ENCODE data around the gene SLCO2A1. TPM values are rescaled to one million over a fixed set of nuclear protein-coding genes. Genes with fewer than 3 reads are reported as not detected.
"Not testable (repeated sequence)": the region's sequence is repeated elsewhere in the genome, so short reads cannot be mapped to it uniquely, and the experiment has no call there.

Gene SLCO2A1
- total RNA-seq: under 0.01 TPM in 1 of 2 replicates, not detected in the other
- 0.05 TPM for polyA plus RNA-seq (2012)

DNA sequence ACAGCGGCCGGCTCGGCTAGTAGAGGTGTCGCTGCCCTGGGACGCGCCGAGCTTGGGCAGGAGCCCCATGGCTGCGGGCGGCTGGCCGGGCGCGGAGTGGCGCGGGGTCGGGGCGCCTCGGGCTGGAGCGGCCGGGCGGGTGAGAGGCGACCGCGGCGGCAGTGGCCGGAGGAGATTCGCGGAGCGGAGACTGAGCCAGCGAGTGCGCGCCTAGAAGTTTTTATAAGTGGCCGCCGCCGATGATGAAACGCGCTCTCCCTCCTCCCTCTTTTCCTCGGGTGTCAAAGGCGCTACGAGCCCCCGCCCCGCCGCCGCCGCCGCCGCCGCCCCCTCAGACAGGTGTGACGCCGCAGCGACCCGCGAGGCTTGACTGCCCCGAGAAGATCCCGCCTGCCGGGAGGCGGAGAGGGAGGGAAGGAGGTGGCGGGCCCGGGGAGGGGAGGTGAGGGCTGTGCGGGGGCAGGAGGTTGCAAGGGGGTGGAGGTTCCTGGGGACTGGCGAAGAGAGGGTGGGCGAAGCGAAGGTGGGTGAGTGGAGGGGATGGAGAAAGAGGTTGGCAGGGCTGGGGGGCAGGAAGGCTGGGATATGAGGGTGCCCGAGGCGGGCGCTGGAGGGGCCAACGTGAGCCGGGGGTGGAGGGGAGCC, at the start of gene SLCO2A1:
Gene SLCO2A1 (minus strand): TSS at position 192 of the 645 bp plus-strand sequence. CDS start 123 bp downstream, at position 69.
- DNase-seq (ENCODE audit: low read depth): peak; percentile 17

DNA sequence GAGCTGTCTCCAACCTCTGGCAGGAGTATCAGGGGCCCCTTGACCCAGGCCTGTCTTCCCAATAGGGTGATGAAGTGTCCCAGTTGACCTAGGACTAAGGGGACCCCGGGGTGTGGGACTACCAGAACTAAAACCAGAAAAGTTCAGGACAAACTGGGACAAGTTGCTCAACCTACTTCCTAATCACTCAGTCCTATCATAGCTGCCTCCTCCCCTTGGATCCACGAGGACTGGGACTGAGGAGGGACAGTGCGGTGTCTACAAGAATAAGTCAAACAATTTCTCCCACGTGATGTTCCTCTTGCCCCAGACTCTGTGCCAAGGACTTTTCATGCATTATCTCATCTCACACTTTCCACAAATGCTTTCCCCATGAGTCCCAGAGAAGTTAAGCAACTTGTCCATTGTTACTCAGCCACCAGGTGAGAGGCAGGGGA, 49.4 kb upstream of the SLCO2A1 start:
- DNase-seq (ENCODE audit: low read depth): no peak

DNA sequence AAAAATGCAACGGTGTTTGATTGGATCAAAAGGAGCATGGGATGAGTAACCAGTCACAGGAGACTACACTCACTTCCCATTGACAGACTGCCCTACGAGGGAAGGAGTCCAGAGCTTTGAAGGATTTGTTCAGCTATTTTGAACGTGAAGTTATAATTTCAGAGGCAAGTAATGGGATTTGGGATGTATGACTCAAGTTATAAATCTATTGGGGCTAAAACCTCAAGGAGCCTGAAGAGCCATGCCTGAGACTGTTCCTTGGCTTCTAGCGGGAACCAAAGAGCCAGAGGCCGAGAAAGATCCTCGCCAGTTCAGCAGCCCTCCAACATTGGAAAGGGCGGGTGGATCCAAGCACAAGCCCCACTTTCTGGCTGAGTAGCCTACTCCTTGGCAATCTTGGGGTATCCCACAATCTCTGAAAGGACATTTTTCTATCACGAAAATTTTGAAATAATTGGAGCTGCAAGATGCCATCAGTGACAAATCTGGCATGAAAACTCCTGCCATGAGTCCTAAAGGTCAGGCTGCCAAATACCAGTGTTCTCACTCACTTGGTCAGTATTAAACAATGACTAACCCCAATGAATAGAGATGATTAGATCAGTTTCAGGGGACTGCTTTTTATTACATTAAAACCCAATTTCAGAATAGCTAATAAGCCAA, 48.6 kb upstream of the SLCO2A1 start:
- no peak for DNase-seq (ENCODE audit: low read depth)

DNA sequence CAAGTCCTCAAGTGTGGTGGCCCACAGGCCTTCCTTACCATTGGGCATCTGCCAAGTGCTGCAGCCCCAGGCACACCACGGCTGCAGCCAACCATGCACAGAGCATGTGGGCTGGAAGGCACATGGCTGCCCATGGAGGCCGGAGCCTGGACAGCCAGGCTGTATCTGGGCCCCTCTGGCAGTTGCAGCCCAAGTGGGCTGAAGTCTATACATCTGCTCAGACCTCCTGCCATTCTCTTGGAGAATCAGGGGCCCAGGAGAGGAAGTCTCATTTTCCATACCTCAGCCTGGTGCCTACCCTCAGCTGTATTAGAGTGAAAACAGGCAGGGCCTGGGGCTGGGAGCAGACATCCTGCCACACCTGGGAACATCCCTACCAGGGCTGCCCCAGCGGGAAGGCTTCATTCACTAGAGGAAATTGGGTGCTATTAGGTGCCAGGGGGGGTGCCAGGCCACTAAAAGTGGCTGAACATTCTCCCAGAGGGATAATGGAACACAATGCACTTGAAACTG, 48.0 kb upstream of the SLCO2A1 start:
- peak; percentile 30 for DNase-seq (ENCODE audit: low read depth)

DNA sequence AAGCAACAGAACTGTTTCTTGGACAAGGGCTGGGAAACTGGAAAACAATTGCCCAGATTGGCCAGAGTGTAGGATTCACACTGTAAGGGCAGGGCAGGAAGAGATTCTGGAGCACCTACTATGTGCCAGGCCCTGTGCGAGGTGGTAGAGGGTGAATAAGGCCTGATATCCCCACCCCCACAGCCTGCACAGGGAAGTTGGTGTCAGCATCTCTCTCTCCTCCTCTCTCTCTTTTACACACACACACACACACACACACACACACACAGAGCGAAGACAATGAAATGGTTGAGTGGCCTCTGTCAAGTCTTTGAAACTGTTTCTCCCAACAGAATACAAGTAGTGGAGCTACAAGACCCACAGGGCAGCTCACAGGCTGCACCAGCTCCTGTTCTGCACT, 47.1 kb upstream of the SLCO2A1 start:
- no peak for DNase-seq (ENCODE audit: low read depth)

DNA sequence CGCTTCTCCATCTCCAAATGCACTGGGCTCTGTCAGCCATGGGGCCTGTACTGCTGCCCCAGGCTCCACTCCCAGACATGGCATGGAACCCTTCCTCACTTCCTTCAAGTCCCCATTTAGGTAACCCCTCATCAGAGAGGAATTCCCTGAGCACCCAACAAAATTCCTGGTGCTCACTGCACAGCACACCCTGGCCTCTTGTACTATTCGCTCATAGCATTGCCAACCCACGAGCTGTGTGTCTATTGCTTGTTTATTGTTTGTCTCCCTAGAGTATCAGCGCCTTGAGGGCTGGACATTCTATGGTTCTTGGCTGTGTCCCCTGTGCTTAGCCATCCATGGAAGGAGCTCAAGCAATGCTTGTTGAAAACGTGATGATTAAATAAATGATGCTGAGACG, 46.1 kb upstream of the SLCO2A1 start:
- no peak for DNase-seq (ENCODE audit: low read depth)

DNA sequence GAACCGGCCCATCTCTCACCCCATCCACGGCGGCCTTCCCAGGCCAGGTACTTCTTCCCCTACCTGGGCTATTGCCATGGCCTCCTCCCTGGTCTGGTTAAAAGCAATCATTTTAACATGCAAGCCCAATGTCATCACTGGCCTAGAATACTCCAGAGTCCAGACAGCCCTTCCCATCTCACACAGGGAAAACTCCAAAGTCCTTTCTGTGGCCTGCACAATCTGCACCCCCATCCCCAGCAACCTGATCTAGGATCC, 45.8 kb upstream of the SLCO2A1 start:
- no peak for DNase-seq (ENCODE audit: low read depth)

DNA sequence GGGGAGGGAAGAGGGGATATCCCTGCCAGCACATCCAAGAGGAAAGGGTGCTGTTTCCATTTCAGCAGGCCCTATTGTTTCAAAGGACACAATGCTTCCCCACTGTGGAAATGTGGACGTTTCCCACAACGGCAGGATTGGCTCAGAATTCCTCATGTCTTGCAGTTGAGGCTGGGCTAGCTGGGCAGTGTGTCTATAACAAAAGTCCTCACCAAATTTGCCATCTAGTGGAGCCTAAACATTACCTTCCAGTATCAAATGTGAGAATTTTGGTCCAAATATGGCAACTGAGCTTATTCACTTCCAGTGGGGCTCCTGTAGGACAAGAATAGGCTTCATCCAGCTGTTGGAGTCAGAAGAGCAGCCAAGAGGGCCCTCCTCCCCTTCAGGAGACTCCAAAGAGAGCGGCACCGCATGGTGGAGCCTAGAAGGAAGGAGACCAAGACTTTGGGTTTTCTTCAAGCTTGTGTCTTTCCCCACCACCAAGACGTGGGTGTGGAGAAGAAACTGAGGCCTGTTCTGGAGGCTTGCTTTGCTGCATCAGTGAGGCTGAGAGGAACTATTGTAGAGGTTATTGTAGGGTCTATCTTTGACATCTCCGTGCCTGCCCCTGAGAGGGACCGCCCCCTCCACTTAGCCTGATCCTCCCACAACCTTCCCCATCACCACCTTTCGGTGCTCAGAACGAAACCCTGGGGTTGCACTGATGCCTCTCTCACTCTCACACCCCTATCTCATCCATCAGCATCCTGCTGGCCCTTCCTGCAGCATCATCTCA, 45.3 kb upstream of the SLCO2A1 start:
- no peak for DNase-seq (ENCODE audit: low read depth)

DNA sequence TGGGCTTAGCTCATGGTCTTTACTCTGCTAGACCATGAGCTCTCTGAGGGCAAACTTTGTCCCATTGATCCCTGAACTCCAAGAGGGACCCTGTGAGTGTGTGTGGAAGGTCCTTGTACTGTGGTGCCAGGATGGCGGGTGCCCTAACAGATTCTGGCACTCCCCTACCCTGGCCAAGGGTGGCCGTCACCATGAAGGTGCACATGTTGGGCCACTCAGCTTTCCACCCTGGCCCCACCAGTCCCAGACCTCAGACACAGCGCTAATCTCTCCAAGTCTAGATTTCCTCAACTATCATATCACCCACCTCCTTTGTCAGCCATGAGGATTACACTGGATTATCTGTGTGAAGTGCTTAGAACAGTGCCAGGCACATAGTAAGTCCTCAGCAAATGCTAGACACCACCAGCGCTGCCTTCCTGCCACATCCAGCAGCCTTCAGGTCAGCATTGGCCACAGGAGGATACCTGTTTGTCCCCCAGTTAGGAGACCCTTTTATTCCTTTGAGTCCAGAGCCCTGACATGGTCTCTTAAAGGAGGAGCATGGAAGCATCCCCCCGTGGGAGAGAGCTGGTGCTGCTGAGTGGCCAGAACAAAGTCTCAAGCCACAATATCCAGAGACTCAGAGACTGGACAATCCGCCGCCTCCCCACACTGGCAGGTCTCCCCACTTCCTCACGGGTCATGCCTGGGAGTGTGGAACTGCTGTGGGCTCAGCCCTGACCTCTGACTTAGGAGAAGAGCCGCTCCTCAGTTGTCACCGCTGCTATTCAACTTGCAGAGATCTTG, 44.5 kb upstream of the SLCO2A1 start:
- DNase-seq (ENCODE audit: low read depth): no peak

DNA sequence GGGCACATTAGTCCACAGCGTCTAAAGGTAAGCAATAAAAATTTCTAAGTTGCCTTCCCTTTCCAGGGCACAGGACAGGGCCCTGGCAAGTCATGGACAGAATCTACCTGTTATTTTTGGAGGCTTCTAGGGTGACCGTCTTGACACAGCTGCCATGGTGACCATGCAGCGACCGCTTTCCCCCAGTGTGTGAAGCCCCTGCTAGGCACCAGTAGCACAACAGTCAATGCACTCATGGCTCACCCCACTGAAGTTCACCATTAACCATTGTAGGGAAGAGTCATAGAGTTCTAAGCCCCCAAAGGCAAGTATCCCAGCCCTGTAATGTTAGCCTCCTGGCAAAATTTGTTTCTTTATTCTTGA, 43.8 kb upstream of the SLCO2A1 start:
- no peak for DNase-seq (ENCODE audit: low read depth)

DNA sequence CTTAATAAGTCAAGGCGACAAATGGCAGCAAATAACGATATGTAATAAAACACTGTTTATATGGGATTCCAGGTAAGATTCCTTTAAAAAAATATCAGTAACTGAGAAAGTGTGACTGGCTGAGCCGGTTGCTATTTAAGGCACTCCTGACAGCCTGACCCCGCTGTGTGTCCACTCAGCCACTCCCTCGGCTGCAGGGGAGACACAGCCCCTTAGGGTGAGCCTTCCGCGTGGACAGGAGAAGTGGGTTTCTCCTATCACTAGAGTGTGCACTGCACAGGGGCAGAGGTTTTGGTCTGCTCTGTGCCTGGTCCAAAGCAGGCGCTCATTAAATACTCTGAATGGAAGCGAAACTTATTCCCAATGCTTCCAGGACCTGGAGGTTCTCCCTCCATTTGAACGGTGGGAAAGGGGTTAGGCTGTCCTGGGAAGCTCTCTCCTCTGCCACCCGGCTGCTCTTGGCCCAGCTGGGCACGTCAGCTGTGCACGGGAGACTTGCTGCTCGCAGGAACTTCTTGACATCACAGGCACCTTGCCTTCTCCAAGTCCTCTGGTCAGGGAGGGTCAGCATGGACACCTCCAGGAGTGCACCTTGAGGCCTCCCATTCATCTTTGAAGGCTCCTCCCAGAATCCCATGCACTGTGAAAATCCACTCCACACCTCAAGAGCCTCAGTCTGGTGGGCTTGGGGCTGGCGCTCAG, 43.3 kb upstream of the SLCO2A1 start:
- no peak for DNase-seq (ENCODE audit: low read depth)

DNA sequence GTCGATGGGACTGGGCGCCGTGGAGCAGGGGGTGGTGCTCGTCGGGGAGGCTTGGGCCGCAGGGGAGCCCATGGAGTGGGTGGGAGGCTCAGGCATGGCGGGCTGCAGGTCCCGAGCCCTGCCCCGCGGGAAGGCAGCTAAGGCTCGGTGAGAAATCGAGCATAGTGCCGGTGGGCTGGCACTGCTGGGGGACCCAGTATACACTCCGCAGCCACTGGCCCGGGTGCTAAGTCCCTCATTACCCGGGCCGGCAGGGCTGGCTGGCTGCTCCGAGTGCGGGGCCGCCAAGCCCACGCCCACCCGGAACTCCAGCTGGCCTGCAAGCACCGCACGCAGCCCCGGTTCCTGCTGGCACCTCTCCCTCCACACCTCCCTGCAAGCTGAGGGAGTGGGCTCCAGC, 40.6 kb upstream of the SLCO2A1 start:
- not testable (repeated sequence) for DNase-seq (ENCODE audit: low read depth)

DNA sequence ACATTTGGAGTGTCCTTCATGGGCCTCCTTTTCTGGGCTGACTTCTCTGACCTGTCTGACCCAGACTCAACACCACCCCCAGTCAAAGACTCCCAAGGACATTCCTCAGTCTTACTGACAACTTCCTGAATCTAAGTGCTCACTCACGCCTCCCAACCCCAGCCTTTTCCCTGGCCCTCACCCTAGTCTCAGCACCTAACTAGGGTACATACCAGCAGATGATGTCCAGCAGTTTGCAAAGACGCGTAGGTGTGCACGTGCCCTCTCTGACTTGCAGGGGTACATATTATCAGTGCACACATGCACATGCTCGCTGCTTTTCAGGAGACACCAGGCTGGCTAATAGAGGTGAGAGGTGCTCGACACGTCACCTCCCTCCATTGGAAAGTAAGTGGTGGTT, 38.7 kb upstream of the SLCO2A1 start:
- no peak for DNase-seq (ENCODE audit: low read depth)

DNA sequence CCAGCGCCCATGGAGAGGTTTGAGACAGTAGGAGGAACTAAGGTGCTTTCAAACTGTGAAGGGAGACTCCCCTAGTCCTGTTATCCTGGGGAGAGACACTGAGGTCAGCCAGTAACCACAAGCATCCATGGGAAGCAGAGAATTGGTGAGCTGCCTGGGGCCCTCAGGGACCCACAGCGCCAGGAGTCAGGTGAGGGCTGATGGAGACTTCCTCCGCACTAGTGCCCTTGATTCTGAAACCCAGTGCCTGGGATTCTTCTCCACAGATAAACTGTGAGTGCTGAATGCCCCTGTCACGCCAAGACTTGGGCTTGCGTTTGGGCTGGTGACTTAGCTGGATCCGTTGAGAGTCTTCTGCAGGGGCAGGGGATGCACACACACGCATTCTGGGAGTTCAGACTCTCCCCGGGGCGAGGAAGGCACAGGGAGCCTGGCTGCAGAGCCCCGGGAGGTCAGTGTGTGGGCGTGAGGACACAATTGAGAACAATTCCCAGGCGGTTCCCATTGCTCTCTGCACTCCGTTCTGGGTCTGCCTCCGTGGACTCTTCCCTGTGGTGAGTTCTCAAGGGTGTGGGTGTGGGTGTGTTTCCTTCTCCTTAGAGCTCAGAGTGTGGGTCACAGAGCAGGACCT, 37.9 kb upstream of the SLCO2A1 start:
- no peak for DNase-seq (ENCODE audit: low read depth)

DNA sequence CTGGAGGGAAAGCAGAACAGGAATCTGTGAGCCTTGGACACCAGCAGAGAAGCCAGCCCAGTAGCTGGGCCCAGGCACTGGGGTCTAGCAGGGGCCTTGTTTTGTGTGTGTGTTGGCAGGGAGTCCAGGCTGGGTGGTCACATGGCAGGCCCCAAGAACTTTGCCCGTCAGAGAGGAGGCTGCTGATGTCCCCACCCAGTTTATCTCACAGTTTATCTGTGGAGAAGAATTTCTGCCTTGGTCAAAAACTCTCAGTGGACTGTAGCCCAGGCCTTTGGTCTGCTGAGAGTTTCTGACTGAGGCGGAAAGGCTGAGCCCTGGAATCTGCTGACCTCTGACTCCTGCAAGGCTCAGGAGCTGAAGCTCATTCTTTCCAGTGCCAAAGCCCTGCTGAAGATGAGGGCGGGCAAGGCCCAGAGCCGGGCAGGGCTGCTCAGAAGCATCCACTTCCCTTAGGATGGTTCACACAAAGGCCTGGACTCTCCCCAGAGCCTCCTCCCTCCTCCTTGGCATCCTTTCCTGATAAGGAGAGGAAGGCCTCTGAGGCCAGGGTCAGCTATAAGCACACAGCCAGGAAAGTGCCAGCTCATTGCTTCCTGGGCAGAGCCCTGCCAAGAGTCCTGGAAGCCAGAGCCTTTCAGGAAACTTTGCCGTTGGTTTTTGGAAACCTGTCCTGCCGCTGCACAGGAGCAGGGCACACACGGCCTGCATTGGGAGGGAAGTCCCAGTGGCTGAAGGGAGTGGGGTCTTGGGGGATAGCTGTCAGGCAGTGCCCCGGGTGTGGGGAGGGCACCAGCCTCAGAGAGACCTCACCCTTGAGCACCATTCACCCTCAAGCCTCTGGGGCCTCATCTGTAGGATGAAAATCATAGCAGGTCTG, 37.2 kb upstream of the SLCO2A1 start:
- no peak for DNase-seq (ENCODE audit: low read depth)

DNA sequence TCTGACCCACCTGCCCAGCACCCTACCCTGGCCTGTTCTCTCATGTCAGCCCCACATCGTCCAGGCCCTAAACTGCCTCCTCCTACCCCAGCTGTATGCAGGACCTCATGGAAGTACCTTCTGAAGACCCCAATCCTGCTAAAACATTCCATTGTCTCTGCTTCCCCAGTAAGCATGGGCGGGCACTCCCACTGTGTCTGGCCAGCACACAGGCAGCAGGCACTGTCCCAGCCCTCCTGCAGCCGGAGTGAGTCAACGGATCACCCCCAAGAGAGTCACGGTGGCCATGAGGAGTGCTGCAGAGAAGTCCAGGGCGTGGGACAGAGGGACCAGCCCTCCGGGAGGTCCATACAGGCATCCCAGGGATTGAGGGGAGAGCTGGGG, 36.4 kb upstream of the SLCO2A1 start:
- DNase-seq (ENCODE audit: low read depth): no peak

DNA sequence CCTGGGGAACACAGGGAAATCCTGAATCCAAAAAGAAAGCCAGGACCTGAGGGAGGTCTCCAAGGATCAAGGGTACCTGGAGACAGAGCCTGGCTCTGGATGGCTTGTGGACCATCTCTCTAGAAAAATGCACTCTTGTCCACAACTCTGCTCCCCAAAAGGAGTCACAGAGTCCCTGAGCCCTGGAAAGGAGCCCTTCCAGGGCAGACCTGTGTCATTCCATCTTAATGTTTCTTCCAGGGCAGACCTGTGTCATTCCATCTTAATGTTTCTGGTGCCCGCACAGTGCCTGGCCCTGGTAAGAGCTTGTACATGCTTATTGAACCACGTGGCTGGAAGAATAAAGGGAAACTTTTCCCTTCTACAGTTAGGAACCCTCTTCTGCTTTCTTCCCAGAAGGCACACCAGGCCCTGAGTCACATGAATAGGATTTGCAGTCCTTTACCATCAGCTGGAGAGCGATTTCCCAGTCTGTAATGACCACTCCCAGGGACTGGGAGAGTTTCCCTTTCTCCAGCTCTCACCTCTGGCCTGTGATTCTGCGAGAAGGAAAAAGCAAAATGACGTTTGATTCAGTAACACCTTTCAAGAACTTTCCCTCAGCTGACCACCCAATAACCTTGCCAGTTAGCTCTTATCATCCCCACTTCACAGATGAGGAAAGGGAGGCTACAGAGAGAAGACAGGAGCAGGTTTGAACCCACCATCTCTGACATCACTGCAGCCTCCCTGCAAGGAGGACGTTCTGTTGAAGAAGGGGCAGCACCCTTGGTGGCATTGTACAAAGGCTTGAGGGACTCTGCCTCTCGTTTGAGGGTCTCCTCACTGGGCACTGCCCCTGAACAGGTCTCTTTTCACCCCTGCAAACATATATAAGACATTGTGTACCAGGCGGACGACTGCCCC, 35.8 kb upstream of the SLCO2A1 start:
- DNase-seq (ENCODE audit: low read depth): no peak

DNA sequence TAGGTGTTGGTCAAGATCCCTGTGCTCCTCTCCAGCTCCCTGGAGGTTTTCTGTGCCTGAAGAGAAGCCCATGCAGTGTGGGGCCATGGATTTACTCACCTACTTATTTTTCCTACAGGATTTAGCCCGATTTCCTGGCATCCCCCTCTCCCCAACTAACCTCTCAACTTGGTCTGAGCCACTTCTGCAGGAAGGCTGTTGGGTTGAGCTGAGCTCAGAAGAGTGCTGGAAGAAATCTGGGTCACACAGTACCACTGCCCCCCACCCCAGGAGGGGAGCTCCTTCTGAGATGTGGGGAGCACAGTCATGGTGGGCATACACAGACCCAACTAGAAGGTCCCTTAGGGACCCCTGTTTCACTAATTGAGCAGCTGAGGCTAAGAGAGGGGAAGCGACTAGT, 34.4 kb upstream of the SLCO2A1 start:
- DNase-seq (ENCODE audit: low read depth): no peak

Measured in myocyte (in vitro differentiated cells).